HG03064 (cell line): ENCODE measurements around the gene CXCL10.
A peak's percentile ranks its signal among the peaks of the same experiment; 100 is the strongest.
"Not testable (repeated sequence)": the region's sequence is repeated elsewhere in the genome, so short reads cannot be mapped to it uniquely, and the experiment has no call there.

Experiments used
- ATAC-seq: cut with Tn5 transposase; IDR thresholded peaks from one replicate; pipeline ENCODE4 v1.9.1; 2021; ENCODE audit warnings: low read depth; ENCODE audit not compliant: unreplicated experiment

CXCL10 gene

DNA sequence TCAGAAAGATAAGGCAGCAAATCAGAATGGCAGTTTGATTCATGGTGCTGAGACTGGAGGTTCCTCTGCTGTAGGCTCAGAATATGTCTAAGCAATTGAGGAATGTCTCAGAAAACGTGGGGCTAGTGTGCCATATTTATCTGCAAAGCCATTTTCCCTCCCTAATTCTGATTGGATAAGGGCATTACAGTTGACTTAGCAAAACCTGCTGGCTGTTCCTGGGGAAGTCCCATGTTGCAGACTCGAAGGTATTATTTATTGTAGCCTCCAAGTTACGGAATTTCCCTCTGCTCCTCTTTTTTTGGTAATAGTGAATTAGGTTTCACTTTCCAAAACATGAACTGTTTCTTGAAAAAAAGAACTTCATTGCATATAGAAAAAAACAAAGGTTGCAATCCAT lies at the start of gene CXCL10:
CXCL10 (minus strand) TSS at position 109 of the 400 bp plus-strand sequence; CDS start at position 43, 66 bp downstream.
- no peak for ATAC-seq

DNA sequence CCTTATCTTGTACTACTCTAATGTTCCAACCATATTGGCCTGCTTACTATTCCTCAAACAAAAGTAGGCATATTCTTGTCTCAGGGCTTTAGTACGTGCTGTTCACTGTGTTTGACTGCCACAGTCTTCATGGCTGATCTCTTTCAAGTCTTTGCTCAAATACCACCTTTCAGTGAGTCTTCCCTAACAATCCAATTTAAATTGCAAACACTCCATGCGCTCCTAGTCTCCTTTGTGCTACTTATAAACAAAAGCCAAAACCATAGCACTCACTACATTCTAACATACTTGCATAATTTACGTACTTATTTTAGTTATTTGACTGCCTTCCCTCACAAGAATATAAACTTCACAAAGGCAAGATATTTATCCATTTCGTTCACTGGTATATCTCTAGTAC lies 49.5 kb upstream of the CXCL10 start:
- no peak for ATAC-seq

DNA sequence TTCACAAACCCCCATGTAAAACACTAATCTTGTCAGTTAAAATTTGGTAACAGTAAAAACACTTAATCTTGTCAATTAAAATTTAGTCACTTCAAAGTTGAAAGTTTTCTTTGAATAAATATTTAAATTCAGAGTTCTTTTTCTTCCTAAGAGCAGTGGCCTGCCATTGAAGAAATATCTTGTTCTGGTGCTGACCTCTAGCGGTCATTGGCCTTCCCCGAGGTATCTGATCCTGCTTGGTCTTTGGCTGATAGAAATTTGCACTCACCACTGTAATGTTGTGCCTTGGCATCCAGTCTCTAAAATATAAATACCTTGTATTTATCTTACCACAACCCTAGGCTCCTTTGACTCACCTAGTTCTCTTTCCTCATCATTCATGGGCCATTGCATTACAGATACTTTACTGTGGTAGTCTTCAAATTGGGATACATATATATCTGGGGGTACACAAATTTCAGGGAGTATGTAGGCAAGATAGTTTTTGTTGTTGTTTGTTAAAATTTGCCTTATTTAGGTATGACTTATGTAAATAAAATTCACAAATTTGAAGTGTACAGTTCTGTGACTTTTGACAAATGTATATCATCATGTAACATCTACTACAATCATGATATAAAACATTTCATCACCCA lies 44.5 kb upstream of the CXCL10 start:
- no peak for ATAC-seq

DNA sequence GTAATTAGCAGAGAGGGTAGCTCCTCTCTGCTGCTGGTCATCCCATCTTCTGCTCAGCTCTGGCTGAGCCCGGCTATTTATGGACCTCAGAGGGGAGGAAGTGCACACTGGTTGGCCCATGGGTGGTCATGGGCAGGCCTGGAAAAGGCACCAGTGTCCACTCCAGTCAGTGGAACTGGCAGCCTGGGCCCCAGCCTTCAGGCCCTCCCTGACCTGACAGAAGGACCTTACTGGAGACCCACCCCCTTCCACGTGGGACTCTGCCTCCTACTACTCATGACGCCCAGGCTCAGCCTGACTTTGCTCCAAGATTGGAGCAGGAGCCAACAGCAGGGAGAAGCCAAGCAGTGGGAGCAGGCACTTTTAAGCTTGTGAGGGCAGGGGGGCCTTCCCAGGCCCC lies 43.2 kb upstream of the CXCL10 start:
- ATAC-seq = no peak

DNA sequence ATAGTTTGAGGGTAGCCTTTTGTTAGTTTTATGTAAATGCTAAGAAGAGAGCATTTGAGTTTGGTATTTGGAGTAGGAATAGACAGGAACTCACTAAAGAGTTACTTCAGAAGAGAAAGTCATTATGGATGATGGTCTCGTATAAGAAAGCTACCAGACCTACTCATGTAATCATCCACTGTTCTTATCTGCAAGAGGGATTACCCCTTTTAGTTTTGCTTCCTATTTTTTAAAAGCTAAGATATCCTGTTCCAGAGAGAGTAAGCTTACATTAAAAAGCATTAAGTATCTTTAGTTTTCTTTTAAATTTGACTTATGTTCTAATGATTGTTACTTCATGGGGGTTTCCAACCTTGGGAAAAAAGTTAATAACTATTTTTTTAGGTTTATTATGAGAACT lies 38.7 kb upstream of the CXCL10 start:
- no peak for ATAC-seq

DNA sequence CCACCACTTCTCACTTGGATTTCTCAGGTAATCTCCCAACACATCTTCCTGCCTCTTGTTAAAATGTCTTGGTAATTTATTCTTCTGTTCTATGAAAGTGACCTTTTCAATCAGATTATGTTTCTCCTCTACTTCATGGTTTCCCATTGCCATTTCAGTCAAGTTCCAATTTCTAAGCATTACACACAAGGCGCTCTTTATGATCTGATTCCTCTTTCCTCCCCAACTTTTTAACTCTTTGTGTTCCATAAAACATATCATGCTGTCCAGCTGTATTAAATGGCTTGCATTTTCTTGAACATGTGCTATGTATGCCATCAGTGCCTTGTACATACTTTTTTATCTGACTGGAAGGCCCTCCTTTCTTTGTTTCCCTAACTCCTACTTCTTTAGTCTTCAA lies 38.1 kb upstream of the CXCL10 start:
- no peak for ATAC-seq

DNA sequence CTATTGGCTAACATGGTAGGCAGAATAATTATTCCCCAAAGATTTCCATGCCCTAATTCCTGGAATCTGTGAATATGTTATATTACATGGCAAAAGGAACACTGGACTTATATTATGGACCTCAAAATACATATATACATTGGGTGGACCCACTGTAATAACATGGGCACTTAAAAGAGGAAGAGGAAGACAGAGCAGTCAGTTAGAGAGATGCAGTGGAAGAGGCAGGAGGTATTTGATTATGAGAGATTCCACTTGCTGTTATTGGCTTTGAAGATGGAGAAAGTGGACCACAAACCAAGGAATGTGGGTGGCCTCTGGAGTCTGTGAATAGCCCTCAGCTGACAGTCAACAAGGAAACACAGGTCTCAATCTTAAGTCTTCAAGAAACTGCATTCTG lies 37.2 kb upstream of the CXCL10 start:
- ATAC-seq = no peak

DNA sequence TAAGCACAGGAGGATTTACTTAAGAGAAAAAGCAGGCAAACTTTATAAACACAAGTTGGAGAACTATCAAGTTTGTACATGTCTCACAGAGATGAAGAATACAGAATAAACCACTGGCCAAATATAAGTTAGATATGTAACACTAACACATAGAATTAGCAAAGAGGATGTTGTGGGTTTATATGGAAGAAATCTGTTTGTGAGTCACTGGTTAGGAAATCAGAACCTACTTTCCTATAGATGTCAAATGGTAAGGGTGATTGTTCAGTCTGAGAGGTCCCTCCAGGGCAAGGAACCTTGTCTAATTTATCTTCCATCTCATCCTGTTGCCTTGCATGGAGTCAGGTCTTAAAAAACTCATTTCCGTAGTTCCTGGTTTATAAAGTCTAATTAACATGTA lies 36.5 kb upstream of the CXCL10 start:
- ATAC-seq = no peak

DNA sequence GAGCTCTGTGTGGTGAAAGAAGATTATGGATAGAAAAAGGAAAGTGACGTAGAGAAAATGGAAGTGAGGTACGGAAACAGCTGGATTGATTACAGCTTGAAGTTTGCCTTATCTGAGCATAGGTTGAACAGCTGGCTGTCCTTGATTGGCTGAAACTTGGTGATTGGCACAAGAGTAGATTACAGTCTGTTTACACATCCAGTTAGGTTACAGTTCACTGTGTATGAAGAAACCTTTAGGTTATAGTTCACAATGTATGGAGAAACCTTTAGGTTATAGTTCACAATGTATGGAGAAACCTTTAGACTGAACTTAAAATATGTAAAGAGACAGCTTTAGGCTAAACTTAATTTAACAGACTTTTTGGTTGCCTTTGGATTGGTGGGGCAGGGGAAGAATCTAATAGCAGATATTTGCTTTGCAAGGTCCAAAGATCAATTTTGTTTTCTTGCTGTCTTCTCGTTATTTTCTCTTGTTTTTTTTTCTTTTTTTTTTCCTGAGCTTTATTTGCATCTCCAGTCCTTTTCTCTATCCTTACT lies 35.7 kb upstream of the CXCL10 start:
- no peak for ATAC-seq

DNA sequence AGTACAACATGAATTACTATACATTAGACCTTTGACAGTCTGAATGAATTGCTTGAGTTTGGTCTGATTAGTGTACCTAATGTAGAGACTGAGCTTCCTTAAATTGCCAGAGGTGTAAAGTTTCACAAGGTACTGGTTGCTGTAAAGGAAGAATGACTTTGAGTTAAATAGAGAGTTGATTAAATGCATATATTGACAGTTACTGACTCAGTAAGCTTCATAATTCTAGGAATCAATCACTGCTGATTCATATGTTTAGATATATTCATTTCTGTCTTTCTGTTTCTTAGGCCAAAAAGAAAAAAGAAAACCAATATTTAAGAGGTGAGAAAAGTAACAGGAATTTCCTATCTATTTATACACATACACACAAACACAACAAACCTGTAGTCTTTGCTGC lies 35.0 kb upstream of the CXCL10 start:
- peak; percentile 43 for ATAC-seq

DNA sequence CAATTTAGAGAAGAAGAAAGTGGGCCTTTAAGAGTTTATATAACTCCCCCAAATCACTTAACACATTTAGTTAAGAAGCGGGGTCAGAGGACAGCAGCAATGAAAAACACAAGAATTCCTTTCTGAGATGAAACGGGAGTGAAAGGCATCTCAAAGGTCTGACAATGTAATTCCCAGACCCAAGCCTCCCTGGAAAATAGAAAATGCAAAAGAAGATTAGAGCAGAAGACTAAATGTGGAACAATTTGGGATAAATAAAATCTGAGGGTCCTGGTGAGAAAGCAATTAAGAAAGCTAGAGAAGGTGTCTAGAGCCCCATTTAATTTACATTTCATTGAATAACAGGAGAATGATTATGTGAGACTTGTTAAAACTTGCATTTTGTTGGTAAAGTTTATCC lies 32.1 kb upstream of the CXCL10 start:
- ATAC-seq = no peak

DNA sequence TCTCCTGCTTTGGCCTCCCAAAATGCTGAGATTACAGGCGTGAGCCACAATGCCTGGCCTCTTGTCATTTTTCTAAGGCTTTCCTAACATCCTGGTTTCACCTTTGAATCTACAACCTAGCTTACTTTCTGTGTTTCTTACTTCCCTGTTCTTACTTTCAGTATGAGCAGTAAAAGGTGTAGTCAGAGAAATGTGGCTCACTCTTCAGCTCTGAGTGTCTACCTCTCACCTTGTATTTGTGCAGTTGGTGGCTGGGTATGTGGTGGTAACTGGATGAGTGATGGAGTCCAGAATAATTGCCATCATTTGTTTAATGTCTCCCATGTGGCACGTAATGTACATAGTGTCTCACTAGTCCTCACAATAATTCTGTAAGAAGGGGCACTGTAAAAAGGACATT lies 31.7 kb upstream of the CXCL10 start:
- peak; percentile 97 for ATAC-seq

DNA sequence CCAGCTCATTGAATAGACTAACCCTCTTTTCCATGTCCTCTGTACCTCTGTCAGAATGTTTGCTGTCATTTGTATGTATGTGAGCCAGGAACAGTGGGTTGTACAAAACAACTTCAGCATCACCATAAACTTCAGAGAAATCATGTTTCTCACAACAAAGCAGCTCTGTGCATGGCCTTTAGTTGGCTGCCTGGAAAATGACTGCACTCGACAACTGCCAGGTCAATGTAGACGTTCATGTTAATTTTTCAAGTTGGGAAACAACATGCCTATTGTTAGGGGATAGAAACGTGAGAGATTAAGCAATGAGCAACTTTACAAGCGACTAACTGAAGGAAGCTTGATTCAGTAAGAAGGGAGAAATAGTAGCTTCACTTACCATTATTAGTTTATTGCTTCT lies 30.4 kb upstream of the CXCL10 start:
- ATAC-seq = no peak

DNA sequence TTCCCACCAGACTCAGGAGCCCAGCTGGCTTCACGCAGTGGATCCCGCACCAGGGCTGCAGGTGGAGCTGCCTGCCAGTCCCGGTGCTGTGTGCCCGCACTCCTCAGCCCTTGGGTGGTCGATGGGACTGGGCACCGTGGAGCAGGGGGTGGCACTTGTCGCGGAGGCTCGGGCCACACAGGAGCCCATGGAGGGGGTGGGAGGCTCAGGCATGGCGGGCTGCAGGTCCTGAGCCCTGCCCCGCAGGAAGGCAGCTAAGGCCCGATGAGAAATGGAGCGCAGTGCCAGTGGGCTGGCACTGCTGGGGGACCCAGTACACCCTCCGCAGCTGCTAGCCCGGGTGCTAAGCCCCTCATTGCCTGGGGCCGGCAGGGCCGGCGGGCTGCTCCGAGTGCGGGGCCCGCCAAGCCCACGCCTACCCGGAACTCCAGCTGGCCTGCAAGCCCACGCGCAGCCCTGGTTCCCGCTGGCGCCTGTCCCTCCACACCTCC lies 27.3 kb upstream of the CXCL10 start:
- ATAC-seq = not testable (repeated sequence)

DNA sequence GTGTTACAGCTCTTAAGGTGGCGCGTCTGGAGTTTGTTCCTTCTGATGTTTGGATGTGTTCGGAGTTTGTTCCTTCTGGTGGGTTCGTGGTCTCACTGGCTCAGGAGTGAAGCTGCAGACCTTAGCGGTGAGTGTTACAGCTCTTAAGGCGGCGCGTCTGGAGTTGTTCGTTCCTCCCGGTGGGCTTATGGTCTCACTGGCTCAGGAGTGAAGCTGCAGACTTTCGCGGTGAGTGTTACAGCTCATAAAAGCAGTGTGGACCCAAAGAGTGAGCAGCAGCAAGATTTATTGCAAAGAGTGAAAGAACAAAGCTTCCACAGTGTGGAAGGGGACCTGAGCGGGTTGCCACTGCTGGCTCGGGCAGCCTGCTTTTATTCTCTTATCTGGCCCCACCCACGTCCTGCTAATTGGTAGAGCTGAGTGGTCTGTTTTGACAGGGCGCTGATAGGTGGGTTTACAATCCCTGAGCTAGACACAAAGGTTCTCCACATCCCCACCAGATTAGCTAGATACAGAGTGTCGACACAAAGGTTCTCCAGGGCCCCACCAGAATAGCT lies 26.6 kb upstream of the CXCL10 start:
- ATAC-seq = not testable (repeated sequence)

DNA sequence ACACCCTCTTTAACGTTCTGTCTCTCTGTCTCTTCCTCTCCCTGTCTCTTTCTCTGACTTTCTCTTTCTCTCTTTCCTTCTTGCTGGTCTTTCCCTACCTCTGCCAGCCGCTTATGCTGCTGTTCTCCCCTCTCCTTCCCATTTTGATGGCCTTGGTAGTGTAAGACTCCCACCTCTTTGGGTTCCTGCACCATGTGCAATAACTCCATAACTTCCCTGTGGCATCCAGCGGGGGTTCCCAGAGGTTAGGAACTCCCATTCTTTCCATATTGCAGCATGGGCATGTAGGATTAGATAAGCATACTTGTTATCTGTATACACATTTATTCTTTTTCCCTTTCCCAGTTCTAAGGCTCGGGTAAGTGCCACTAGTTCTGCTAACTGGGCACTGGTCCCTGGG lies 21.4 kb upstream of the CXCL10 start:
- not testable (repeated sequence) for ATAC-seq

DNA sequence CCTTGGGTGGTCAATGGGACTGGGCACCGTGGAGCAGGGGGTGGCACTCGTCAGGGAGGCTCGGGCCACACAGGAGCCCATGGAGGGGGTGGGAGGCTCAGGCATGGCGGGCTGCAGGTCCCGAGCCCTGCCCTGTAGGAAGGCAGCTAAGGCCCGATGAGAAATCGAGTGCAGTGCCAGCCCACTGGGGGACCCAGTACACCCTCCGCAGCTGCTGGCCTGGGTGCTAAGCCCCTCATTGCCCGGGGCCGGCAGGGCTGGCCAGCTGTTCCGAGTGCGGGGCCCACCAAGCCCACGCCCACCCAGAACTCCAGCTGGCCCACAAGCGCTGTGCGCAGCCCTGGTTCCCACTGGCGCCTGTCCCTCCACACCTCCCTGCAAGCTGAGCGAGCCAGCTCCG lies 20.0 kb upstream of the CXCL10 start:
- ATAC-seq = not testable (repeated sequence)

DNA sequence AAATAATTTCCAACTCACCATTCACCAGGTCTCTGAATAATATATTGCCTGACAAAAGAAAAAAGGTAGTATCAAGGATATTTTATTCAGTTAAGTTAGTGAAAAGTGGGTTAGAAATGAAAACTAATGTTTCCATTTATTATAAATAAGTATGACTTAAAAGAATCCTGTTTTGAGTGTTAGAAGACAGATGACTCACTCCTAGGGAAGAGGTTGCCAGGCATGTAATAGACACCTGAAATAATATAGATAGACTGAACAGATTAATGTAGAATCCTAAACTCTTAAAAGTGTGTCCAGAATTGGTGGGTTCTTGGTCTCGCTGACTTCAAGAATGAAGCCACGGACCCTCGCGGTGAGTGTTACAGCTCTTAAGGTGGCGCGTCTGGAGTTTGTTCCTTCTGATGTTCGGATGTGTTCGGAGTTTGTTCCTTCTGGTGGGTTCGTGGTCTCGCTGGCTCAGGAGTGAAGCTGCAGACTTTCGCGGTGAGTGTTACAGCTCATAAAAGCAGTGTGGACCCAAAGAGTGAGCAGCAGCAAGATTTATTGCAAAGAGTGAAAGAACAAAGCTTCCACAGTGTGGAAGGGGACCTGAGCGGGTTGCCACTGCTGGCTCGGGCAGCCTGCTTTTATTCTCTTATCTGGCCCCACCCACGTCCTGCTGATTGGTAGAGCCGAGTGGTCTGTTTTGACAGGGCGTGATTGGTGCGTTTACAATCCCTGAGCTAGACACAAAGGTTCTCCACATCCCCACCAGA lies 19.1 kb upstream of the CXCL10 start:
- not testable (repeated sequence) for ATAC-seq

DNA sequence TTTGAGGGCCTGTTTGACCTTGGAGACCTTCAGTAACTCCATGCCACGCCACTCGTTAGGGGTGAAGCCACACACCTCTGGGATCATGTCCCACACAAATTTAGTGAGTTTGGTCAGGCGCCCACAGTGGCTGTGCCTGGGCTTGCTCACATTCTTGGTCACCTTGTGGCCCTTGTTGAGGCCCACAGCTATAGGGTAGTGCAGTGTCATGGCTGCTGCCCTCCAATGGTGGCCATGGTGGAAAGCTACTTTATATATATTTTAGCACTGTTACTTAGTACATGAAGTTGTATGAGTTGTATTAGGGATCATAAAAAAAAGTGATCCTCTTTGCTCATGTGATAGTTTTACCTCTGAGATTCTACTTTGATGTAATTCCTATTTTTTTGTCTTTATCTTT lies 13.6 kb upstream of the CXCL10 start:
- ATAC-seq = no peak

DNA sequence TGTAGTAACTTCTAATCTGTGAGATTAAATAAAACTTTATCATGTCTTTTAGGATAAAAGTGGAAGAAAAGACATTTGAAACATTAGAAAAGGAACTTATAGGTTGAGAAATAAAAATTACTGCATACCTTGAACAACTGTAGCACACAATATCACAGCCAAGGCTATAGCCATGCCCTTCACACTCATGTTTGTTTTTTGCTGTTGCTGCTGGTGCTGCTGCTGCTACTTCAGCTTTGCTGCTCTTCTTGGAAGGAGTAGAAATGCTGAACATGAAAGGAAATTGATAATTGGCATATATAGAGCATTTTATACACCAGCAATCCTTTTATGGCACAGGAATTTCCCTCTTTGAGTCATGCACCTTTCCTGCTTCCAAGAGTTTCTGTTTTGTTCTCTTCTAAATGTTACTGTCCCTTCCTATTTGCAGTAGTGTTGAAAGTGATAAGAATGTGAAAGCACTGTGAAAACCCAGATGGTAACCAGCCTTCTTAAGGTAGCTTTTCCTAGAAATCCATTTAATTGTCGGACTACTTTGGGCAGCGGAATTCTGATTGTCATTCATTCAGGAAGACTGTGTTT lies 12.6 kb upstream of the CXCL10 start, which contains the start of gene CXCL11:
CXCL11 (minus strand) TSS at position 272 of the 582 bp plus-strand sequence; CDS start at position 189, 83 bp downstream.
- ATAC-seq = no peak

DNA sequence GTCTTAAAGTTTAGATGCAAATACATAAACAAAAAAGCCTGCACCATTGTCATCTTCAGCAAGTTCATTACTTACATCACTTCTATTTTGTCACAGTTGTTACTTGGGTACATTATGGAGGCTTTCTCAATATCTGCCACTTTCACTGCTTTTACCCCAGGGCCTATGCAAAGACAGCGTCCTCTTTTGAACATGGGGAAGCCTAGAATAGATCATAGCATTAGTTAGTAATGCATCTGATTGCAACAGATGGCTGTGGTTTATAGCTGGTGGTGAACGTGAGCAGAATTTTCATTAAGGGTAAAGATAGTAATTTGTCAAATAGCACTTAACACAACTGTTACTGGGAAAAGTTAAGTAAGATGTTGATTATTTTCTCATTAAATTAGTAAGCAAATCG lies 11.8 kb upstream of the CXCL10 start:
- ATAC-seq = no peak
